Measurements from ENCODE around the gene HOXA1.

HOXA1 gene

DNA sequence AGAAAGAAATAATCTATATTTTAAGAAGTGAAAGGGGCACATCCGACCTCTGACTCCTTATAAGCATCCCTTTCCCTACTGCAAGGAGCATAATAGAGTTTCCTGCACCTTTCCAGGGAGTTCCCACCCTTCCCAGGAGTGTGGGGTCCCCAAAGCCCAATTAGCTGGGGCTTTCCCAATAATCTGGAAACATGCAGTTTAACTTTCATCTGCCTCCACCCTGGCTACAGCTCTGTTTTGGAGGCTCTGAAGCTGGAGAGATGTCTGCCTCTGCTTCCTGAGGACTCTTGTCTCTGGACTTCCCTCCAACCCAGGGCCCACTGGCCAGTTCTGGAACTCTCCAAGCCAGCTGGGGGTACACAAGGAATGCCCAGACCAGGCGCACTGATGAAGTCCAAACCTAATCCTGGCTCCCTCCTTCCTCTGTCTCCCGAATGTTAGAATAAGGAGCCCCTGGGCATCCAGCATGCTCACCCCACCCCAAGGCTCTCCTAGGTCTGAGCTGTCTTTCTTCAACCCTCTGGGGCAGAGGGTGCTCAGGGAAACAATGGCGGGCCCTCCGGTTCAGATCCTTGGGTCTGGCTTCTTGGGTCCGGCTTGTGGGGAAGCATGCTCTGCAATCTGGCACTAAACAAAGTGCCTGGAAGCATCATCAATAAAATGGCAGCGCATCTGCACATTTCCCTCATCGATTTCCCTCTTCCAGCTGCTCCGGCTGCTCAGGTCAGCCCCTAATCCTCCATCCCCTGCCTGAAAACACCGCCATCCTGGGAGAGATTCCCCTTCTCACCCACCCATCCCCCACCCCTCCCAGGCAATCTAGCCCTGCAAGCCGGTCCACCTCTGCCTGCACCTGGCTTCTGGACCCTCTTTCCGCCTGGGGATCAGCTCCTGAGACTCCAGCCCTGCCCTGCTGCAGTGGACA is 21.4 kb upstream of the HOXA1 start:
- no peak for DNase-seq (ENCODE audit: low read depth)

DNA sequence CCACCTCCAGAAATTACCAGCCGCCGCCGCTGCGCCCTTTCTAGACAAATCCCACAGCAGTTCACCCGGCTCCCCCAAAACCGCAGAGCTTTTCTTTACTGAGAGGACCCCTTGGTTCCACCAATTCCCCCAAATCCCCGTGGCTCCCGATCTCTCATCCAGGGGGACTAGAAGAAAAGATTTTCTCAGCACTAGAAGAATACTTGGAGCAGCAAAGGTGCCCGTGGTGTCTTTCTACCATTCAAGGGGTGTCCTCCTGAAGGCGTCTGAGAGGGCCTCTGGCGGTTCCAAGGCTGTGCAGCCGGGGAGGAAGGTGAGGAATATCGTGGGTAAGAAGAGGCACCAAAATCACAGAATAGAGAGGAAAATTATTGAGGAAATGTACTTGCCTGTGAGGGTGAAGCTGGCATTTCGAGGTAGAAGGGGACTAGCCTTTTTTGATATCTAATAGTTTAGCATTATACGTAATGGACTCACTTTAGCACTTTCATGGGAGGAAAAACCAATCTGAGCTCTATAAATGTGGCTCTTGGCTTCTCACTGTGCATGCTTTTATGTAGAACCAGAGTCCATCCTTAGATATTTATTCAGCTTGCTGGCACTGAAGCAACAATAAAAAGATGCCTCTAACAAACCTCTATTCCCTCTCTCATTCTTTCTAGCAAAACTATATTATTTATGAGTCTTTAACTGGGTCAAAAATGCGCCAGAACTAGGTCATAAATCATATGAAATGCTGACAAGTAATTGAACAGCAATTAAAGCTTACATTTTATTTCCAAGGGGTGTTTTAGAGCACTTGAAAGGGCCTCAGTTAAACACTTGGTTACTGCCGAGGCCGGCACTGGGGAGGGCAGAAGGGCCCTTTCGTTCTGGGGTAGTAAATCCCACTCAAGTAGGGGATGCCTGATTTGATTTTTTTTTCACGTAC is 20.5 kb upstream of the HOXA1 start:
- DNase-seq (ENCODE audit: low read depth), result no peak

DNA sequence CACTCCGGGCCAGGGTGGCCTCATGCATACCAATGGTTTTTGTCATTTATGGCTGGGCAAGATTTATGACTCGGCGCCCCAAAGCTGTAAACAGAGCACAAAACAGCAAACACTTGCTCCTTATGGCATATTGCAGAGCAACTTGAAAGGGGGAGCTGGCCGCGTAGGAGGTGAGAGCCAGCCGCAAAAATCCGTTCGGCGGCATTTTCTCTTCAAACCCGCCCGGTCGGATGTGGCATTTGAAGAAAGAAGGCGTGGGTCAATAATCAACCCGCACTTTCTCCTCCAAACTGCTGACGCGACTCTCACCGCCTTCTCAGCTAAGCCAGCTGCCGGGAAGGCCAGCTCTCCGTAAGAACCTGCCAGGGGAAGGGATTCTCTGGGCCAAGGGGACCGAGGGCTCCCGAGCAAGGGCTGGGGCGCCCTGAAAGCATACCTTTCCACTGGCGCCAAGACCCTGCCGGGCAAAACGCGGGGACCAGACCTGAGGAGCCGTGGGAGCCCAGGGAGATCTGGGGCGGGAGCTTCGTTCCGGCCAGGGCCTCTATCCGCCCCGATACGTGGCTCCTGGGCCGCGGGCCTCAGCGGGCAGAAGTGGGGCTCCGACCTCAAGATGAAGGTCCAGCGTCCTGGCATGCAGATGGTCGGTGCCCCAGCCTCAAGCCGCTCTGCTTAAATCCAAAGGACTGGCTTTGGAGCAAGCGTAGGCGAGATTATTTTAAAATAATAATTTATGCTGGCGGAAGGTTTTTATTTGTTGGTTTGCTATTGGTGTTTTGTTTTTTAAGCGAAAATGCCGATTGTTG is 19.6 kb upstream of the HOXA1 start:
- DNase-seq (ENCODE audit: low read depth), result no peak

DNA sequence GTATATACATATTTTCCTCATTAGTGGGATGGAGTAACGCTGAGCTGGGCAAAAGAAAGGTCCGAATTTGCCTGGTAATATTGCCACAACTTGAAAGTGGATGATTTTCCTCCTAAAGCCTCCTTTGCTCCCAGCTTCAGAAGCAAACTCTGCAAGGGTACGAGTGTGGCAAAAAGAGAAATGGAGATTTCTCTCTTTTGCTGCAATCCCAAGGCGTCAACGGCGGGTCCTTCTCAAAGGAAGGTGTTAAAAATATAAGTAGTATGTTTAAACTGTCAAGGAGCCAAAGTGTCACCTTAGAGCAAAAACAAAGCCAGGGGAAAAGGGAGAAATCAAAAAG is 19.1 kb upstream of the HOXA1 start:
- DNase-seq (ENCODE audit: low read depth), result no peak

DNA sequence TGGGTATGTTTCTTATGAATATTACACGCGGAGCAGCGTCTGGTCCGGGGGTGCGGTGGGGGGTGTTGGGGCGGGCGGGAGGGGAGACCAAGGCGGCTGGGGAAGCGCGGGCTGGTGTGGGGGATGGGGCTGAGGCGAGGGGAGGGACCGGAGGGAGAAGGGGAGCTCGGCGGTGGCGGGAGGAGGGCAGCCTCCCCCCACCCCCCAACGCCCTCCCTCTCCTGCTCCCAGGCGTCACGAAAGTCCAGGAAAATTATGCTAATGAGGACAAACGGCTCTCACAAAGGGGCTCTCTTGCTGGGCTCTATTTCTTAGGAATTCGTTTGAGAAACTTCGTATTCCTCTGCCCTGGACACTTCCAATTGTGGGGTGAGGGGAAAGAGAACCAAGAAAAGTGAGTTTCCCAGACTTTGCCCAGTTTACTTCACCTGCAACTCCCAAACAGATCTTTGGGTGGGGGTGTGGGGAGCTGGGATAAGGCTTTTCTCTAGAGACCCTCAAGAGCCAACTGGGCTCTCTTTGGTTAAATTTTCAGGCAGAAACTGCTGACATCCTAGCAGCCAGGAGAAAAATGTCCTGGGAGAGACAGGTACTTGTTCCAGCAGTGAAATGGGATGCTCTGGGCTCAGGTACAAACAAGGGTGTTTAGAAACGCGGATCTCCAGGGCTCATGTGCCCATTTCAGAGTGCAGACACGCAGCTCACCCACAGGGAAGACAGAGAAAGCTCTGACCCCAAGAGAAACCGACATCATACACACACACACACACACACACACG is 18.4 kb upstream of the HOXA1 start:
- DNase-seq (ENCODE audit: low read depth), result no peak

- no peak for DNase-seq (ENCODE audit: low read depth)
Measured at GRCh38 chr7:27112955-27113949, 17.5 kb upstream of the HOXA1 start.

DNA sequence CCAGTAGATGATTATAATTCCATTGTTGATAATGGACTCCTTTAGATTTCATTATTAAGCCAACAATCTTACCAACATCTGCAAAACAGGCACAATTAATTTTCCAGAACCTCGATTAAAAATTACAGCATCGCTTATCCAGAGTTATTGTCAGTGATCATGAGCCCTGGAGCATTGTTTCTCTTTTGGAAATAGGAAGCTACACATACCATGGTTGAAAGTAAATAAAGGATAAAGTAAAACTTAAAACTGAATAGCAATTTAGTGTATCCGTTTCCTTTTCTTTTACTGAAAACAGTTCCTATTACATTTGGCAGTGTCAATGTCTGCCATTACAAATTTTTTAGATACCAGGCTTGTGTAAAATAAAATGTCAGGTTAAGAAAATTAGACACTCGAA is 16.6 kb upstream of the HOXA1 start:
- no peak for DNase-seq (ENCODE audit: low read depth)

GRCh38 chr7:27111751-27112277 is 16.0 kb upstream of the HOXA1 start:
- DNase-seq (ENCODE audit: low read depth), result no peak

GRCh38 chr7:27111042-27111750 is 15.4 kb upstream of the HOXA1 start:
- no peak for DNase-seq (ENCODE audit: low read depth)

GRCh38 chr7:27110186-27111031 is 14.6 kb upstream of the HOXA1 start:
- no peak for DNase-seq (ENCODE audit: low read depth)

GRCh38 chr7:27109466-27110185 is 13.8 kb upstream of the HOXA1 start:
- DNase-seq (ENCODE audit: low read depth), result no peak

DNA sequence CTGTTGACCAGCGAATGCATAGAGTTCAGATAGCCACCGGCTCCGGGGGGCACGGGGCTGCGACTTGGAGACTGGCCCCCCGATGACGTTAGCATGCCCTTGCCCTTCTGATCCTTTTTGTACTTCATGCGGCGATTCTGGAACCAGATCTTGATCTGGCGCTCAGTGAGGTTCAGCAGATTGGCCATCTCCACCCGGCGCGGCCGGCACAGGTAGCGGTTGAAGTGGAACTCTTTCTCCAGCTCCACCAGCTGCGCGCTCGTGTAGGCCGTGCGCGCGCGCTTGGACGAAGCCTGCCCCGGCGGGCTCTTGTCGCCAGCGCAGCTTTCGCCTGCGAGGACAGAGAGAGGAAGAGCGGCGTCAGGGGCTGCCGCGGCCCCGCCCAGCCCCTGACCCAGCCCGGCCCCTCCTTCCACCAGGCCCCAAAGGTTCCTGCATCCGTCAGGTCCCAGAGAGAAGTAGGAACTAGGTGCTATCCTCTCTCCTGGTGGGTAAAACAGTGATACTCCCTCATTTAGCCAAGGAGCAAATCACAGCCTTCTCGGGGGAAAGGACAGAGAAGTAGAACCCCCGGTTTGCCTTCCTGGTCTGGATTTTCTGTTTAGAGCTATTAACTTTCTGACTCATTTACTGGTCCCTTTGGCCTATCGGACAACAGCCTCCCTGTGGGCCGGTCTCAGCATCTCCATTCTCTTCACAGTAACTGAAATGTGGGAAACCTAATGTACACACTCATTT is 12.8 kb upstream of the HOXA1 start:
- no peak for DNase-seq (ENCODE audit: low read depth)

GRCh38 chr7:27107391-27108381 is 11.9 kb upstream of the HOXA1 start:
- DNase-seq (ENCODE audit: low read depth), result no peak

DNA sequence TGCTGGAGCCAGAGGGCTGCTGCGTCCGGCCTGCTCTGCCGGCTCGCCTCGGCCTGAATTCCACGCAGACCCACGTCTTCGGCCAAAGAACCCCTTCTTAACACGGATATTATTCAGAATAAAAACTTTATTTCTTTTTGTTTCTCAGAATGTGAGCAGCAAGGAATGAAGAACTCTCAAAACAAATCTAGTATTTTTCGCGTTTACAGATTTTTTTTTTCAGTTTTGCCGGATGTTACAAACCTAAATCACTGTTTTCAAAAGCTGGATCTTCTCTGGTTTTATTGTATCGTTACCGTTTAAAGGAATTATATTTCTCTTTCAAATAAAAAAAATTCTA is 11.1 kb upstream of the HOXA1 start:
- DNase-seq (ENCODE audit: low read depth), result no peak

DNA sequence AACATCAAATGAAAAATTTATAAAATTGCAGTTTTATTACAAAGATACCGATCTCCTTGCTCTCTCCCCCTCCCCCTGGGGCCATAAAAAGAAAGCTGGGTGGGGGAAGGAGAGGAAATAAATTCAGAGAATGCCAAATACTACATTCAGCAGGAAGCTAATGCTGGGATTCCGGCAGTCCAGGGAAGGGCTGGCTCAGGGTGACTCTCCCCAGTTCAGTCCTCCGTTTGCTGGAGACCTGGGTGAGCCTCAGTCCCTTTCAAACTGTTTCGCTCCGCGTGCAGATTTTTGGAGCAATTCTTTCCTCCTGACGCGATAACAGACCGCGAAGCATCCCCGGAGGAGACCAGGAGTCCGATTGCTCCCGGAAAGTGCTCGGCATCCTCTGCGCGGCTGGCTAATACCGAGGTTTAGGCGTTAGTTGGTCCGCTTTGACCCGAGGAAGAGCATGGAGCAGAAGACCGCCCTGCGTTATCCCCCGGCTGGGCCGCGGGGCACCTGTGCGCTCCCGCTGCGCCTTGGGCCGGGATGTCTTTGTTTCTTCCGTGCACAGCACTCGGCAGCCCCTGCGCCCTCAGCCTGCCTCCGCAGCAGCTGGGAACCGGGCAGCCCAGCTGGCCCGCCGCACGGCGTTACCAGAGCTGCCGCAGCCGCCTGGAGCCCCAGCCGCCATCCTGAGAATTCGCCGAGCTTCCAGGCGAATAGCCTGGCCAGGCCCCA is 10.5 kb upstream of the HOXA1 start:
- no peak for DNase-seq (ENCODE audit: low read depth)

All from activated T-cell treated with anti-CD3 and anti-CD28 coated beads for 24 hours (primary cell).